Fibroblast of peridontal ligament (primary cell): ENCODE measurements around the gene FAM50B.
"Not testable (repeated sequence)": the region's sequence is repeated elsewhere in the genome, so short reads cannot be mapped to it uniquely, and the experiment has no call there.

Experiments
- DNase-seq: peaks from one replicate; pipeline ENCODE4 v3.0.0-alpha.2; 2010; ENCODE audit errors: extremely low read depth

Gene FAM50B

GRCh38 chr6:3849681-3850450 is 693 bp downstream of the FAM50B start:
- DNase-seq = no peak

GRCh38 chr6:3850451-3851203 is 1.5 kb downstream of the FAM50B start:
- no peak for DNase-seq

- no peak for DNase-seq
Measured at GRCh38 chr6:3851839-3852238, 2.7 kb downstream of the FAM50B start.

- no peak for DNase-seq
Measured at GRCh38 chr6:3852391-3852790, 3.2 kb downstream of the FAM50B start.

GRCh38 chr6:3855866-3856265 is 6.7 kb downstream of the FAM50B start:
- DNase-seq = no peak

- DNase-seq = no peak
Measured at GRCh38 chr6:3856576-3856975, 7.4 kb downstream of the FAM50B start.

- DNase-seq = no peak
Measured at GRCh38 chr6:3857468-3858456, 8.6 kb downstream of the FAM50B start.

GRCh38 chr6:3859878-3860552 is 10.8 kb downstream of the FAM50B start:
- no peak for DNase-seq

GRCh38 chr6:3861424-3861823 is 12.3 kb downstream of the FAM50B start:
- DNase-seq = no peak

- DNase-seq = no peak
Measured at GRCh38 chr6:3862038-3862437, 12.9 kb downstream of the FAM50B start.

GRCh38 chr6:3863322-3863721 is 14.1 kb downstream of the FAM50B start:
- DNase-seq = not testable (repeated sequence)

- DNase-seq = no peak
Measured at GRCh38 chr6:3865463-3865862, 16.3 kb downstream of the FAM50B start.

GRCh38 chr6:3867641-3868502 is 18.7 kb downstream of the FAM50B start:
- DNase-seq = peak; percentile 88

- DNase-seq = peak; percentile 89
Measured at GRCh38 chr6:3868544-3868943, 19.4 kb downstream of the FAM50B start.

GRCh38 chr6:3869284-3869631 is 20.1 kb downstream of the FAM50B start:
- no peak for DNase-seq

- no peak for DNase-seq
Measured at GRCh38 chr6:3869632-3870527, 20.7 kb downstream of the FAM50B start.

GRCh38 chr6:3870528-3870925 is 21.4 kb downstream of the FAM50B start:
- DNase-seq = no peak

GRCh38 chr6:3871515-3871914 is 22.3 kb downstream of the FAM50B start:
- no peak for DNase-seq

- DNase-seq = no peak
Measured at GRCh38 chr6:3871939-3872338, 22.8 kb downstream of the FAM50B start.
